ENCODE data around the gene PLPP1.
A peak's percentile ranks its signal among the peaks of the same experiment; 100 is the strongest.

Gene PLPP1

DNA sequence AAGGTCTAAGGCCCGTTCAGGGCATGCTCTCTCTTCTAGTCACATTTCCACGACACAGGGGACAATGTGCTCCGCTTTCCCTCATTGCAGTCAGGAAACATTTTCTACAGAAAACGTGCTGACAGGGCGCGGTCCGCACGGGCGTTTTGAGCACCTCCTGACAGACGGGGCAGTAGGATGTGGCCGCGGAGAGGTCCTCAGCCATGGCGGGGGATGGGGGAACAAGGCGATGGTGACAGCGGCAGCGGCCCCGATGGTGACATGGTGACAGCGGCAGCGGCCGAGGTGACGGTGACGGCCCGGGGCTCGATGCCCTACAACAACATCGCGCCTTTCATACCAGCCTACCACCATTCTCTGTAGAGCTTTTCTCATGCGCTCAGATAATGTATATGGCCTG, 4.1 kb downstream of the PLPP1 start:
- no peaks in the 10 kb centered on the region for H3K27me3 ChIP-seq (ENCODE audit: control insufficient read depth in 2 of 2, insufficient read depth in 2 of 2, low read length in 2 of 2)
- no peaks in the 10 kb centered on the region for H3K36me3 ChIP-seq (ENCODE audit: control insufficient read depth in 2 of 2, insufficient read depth in 2 of 2, low read length in 2 of 2)
- no peak overlapping the region for H3K9ac ChIP-seq (ENCODE audit: low read depth in 1 of 2, low read length in 2 of 2)
- peak overlapping the region in 1 of 2 donors; percentile 13 for H3K27ac ChIP-seq (ENCODE audit: low read depth in 2 of 2, low read length in 2 of 2)
- no peaks in the 10 kb centered on the region for H3K9me3 ChIP-seq (ENCODE audit: control insufficient read depth in 2 of 2, low read length in 2 of 2)
- peak overlapping the region in 1 of 2 donors; percentile 46 for H3K4me3 ChIP-seq (ENCODE audit: low read length in 2 of 2)
- H3K4me1 ChIP-seq (ENCODE audit: control insufficient read depth in 2 of 2, insufficient read depth in 2 of 2, low read length in 2 of 2) = peaks cover 9 to 16% of the 10 kb centered on the region in 2 donors

DNA sequence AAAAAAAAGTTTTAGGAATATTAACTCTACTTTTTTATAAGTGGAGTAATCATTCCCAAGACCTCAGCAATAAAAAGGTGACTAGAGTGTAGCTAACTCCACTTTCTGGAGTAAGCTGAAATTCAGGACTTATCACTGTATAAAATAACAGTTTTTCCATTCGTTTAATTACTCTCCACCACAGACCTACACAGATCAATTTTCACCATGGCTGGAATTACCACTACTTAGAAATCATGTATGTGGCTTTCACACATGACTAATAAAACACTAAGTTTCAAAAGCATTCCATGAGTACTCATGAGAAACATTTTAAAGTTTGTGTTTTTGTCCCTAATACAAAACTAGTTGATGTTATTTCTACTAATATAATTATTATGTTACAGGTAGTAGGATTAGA, 9.9 kb downstream of the PLPP1 start:
- H3K9me3 ChIP-seq (ENCODE audit: control insufficient read depth in 2 of 2, low read length in 2 of 2) = no peaks in the 10 kb centered on the region
- H3K4me1 ChIP-seq (ENCODE audit: control insufficient read depth in 2 of 2, insufficient read depth in 2 of 2, low read length in 2 of 2) = peaks cover 7 to 23% of the 10 kb centered on the region in 2 donors
- H3K9ac ChIP-seq (ENCODE audit: low read depth in 1 of 2, low read length in 2 of 2) = no peak overlapping the region
- no peaks in the 10 kb centered on the region for H3K27me3 ChIP-seq (ENCODE audit: control insufficient read depth in 2 of 2, insufficient read depth in 2 of 2, low read length in 2 of 2)
- H3K36me3 ChIP-seq (ENCODE audit: control insufficient read depth in 2 of 2, insufficient read depth in 2 of 2, low read length in 2 of 2) = no peaks in the 10 kb centered on the region
- no peak overlapping the region for H3K4me3 ChIP-seq (ENCODE audit: low read length in 2 of 2)
- H3K27ac ChIP-seq (ENCODE audit: low read depth in 2 of 2, low read length in 2 of 2) = no peak overlapping the region

DNA sequence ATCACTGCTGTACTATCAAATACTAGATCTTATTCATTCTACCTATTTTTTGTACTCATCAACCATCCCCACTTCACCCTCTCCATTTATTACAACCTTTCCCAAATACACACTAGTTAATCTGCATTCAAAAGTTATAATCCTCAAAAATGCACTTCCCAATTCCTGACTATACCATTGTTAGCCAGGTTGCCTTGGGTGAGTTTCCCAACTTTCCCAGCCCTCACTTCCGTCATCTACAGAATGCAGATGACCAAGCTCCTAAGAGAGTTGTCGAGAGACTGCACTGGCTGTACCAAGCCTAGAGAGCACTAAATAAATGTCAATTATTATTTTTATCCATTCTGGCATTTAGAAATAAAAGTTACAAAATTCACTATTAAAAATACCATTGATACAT, 11.5 kb downstream of the PLPP1 start:
- Histone ChIP-seq H3K27ac (ENCODE audit: low read depth in 2 of 2, low read length in 2 of 2) (no peak overlapping the region), H3K4me1 (ENCODE audit: control insufficient read depth in 2 of 2, insufficient read depth in 2 of 2, low read length in 2 of 2) (peaks cover 16 to 37% of the 10 kb centered on the region in 2 donors), H3K4me3 (ENCODE audit: low read length in 2 of 2) (no peak overlapping the region), H3K27me3 (ENCODE audit: control insufficient read depth in 2 of 2, insufficient read depth in 2 of 2, low read length in 2 of 2) (no peaks in the 10 kb centered on the region), H3K9me3 (ENCODE audit: control insufficient read depth in 2 of 2, low read length in 2 of 2) (no peaks in the 10 kb centered on the region), H3K36me3 (ENCODE audit: control insufficient read depth in 2 of 2, insufficient read depth in 2 of 2, low read length in 2 of 2) (no peaks in the 10 kb centered on the region), H3K9ac (ENCODE audit: low read depth in 1 of 2, low read length in 2 of 2) (no peak overlapping the region)

DNA sequence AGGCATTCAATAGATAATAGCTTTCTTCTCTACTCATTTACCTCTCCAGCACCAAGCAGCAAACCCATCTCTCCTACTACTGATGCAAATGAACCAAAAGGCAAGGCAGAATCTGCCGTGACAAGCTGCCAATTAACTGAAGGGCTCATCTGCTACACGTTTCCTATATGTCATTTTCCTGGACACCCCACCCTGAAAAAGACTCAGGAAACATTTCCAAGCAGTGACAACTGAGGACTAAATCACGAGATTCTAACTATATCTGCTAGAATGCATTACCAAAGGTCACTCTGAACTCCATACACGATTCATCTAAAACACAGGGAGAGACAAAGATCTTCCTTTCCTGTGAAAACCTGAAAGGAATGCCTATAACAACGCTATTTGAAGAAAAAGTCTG, 12.9 kb downstream of the PLPP1 start:
- no peaks in the 10 kb centered on the region for H3K36me3 ChIP-seq (ENCODE audit: control insufficient read depth in 2 of 2, insufficient read depth in 2 of 2, low read length in 2 of 2)
- peaks cover 26 to 51% of the 10 kb centered on the region in 2 donors for H3K4me1 ChIP-seq (ENCODE audit: control insufficient read depth in 2 of 2, insufficient read depth in 2 of 2, low read length in 2 of 2)
- no peak overlapping the region for H3K4me3 ChIP-seq (ENCODE audit: low read length in 2 of 2)
- H3K27ac ChIP-seq (ENCODE audit: low read depth in 2 of 2, low read length in 2 of 2) = peak overlapping the region; percentile 38 to 54
- no peaks in the 10 kb centered on the region for H3K27me3 ChIP-seq (ENCODE audit: control insufficient read depth in 2 of 2, insufficient read depth in 2 of 2, low read length in 2 of 2)
- H3K9me3 ChIP-seq (ENCODE audit: control insufficient read depth in 2 of 2, low read length in 2 of 2) = no peaks in the 10 kb centered on the region
- peak overlapping the region in 1 of 2 donors; percentile 3 for H3K9ac ChIP-seq (ENCODE audit: low read depth in 1 of 2, low read length in 2 of 2)

DNA sequence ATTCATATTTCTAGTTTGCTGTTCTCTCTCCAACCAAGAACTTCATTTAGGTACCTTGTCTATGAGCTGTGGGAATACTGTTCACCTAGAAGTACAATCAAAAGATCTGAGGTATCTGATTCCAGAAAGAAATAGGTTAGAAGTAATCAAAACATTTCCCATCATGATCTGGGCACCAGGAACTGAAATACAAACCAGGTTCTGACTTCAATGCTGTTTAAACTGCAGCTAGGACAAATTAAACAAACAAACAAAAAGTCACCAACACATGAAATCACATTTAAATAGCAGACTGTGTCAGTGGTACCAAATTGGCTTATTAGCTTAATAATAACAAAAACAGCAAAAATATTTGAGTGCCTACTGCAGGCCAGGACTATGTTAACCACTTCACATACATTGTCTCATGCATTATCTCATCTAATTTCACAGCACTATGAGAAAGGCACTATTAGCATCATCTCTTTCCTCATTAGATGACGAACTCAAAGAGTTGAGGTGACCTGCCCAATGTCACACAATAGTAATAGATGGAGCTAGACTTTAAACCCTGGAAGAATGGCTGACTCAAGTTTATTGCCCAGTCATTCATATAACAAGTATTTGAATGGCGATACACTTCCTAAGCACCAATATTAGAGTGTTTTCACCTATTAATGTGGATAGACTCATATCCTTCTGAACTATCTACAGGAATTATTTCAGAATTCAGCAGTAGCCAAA, 14.5 kb downstream of the PLPP1 start:
- peaks cover 33 to 58% of the 10 kb centered on the region in 2 donors for H3K4me1 ChIP-seq (ENCODE audit: control insufficient read depth in 2 of 2, insufficient read depth in 2 of 2, low read length in 2 of 2)
- H3K27ac ChIP-seq (ENCODE audit: low read depth in 2 of 2, low read length in 2 of 2) = peak overlapping the region; percentile 52 to 78
- H3K27me3 ChIP-seq (ENCODE audit: control insufficient read depth in 2 of 2, insufficient read depth in 2 of 2, low read length in 2 of 2) = no peaks in the 10 kb centered on the region
- H3K36me3 ChIP-seq (ENCODE audit: control insufficient read depth in 2 of 2, insufficient read depth in 2 of 2, low read length in 2 of 2) = no peaks in the 10 kb centered on the region
- H3K9ac ChIP-seq (ENCODE audit: low read depth in 1 of 2, low read length in 2 of 2) = peak overlapping the region in 1 of 2 donors; percentile 28
- H3K9me3 ChIP-seq (ENCODE audit: control insufficient read depth in 2 of 2, low read length in 2 of 2) = no peaks in the 10 kb centered on the region
- no peak overlapping the region for H3K4me3 ChIP-seq (ENCODE audit: low read length in 2 of 2)

DNA sequence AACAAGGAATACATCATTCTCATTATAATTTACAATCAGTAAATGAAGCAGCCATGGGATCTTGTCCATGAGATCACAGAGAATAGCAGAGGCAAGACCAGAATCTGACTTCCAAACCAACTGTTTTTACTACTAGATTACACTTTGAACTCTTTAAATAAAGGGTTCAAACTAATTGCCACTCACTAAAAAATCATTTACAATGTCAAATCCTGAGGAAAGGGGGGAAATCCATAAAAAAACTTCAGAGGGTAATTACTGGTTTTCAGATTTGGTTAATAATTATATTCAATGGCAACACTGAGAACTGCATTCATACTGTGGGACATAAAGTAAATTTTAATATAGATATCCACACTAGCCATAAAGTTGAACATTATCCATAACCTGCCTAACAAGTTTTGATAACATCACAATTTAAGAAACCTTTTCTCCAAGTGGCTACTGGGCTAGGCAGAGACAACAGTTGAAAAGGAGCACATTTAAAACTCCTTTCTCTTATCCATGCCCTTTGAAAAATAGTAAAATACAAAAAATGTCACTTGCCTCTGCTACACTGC, 15.9 kb downstream of the PLPP1 start:
- Histone ChIP-seq H3K9ac (ENCODE audit: low read depth in 1 of 2, low read length in 2 of 2) (no peak overlapping the region), H3K27ac (ENCODE audit: low read depth in 2 of 2, low read length in 2 of 2) (peak overlapping the region; percentile 70 to 89), H3K9me3 (ENCODE audit: control insufficient read depth in 2 of 2, low read length in 2 of 2) (no peaks in the 10 kb centered on the region), H3K27me3 (ENCODE audit: control insufficient read depth in 2 of 2, insufficient read depth in 2 of 2, low read length in 2 of 2) (no peaks in the 10 kb centered on the region), H3K36me3 (ENCODE audit: control insufficient read depth in 2 of 2, insufficient read depth in 2 of 2, low read length in 2 of 2) (no peaks in the 10 kb centered on the region), H3K4me1 (ENCODE audit: control insufficient read depth in 2 of 2, insufficient read depth in 2 of 2, low read length in 2 of 2) (peaks cover 35 to 66% of the 10 kb centered on the region in 2 donors), H3K4me3 (ENCODE audit: low read length in 2 of 2) (peak overlapping the region in 1 of 2 donors; percentile 2)

DNA sequence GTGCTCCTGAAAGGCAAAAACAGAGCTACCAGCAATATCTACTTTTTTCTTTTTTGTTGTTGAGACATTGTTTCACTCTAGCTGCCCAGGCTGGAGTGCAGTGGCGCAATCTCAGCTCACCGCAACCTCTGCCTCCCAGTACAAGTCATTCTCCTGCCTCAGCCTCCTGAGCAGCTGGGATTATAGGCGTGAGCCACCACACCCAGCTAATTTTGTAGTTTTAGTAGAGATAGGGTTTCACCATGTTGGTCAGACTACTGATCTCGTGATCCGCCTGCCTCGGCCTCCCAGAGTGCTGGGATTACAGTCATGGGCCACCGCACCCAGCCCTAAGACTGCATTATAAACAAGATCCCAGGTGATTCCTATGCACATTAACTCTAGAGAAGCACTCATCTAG, 17.0 kb downstream of the PLPP1 start:
- H3K27ac ChIP-seq (ENCODE audit: low read depth in 2 of 2, low read length in 2 of 2) = peak overlapping the region; percentile 70 to 89
- peaks cover 35 to 71% of the 10 kb centered on the region in 2 donors for H3K4me1 ChIP-seq (ENCODE audit: control insufficient read depth in 2 of 2, insufficient read depth in 2 of 2, low read length in 2 of 2)
- no peaks in the 10 kb centered on the region for H3K27me3 ChIP-seq (ENCODE audit: control insufficient read depth in 2 of 2, insufficient read depth in 2 of 2, low read length in 2 of 2)
- no peaks in the 10 kb centered on the region for H3K9me3 ChIP-seq (ENCODE audit: control insufficient read depth in 2 of 2, low read length in 2 of 2)
- H3K4me3 ChIP-seq (ENCODE audit: low read length in 2 of 2) = peak overlapping the region in 1 of 2 donors; percentile 23
- peak overlapping the region in 1 of 2 donors; percentile 53 for H3K9ac ChIP-seq (ENCODE audit: low read depth in 1 of 2, low read length in 2 of 2)
- H3K36me3 ChIP-seq (ENCODE audit: control insufficient read depth in 2 of 2, insufficient read depth in 2 of 2, low read length in 2 of 2) = no peaks in the 10 kb centered on the region

DNA sequence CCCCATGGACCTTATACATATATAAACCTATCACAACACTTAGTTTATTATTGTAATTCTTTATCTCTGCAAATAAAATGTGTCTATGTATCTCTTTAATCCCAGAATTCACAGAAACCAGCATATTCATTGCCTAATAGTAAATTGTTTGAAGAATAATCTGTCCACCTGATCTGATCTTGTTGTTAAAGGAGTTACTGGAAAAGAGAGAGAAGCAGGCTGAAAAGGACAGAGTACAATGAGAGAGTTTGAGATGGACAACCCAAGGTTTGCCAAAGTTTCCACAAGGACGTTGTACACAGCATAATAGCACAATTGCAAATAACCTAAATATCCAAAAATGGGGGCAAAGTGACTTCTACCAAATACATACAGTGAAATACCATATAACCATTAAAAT, 23.8 kb downstream of the PLPP1 start:
- Histone ChIP-seq H3K4me3 (ENCODE audit: low read length in 2 of 2) (no peak overlapping the region), H3K27ac (ENCODE audit: low read depth in 2 of 2, low read length in 2 of 2) (peak overlapping the region; percentile 67 to 75), H3K36me3 (ENCODE audit: control insufficient read depth in 2 of 2, insufficient read depth in 2 of 2, low read length in 2 of 2) (no peaks in the 10 kb centered on the region), H3K4me1 (ENCODE audit: control insufficient read depth in 2 of 2, insufficient read depth in 2 of 2, low read length in 2 of 2) (peaks cover 31 to 49% of the 10 kb centered on the region in 2 donors), H3K27me3 (ENCODE audit: control insufficient read depth in 2 of 2, insufficient read depth in 2 of 2, low read length in 2 of 2) (no peaks in the 10 kb centered on the region), H3K9me3 (ENCODE audit: control insufficient read depth in 2 of 2, low read length in 2 of 2) (no peaks in the 10 kb centered on the region), H3K9ac (ENCODE audit: low read depth in 1 of 2, low read length in 2 of 2) (no peak overlapping the region)

DNA sequence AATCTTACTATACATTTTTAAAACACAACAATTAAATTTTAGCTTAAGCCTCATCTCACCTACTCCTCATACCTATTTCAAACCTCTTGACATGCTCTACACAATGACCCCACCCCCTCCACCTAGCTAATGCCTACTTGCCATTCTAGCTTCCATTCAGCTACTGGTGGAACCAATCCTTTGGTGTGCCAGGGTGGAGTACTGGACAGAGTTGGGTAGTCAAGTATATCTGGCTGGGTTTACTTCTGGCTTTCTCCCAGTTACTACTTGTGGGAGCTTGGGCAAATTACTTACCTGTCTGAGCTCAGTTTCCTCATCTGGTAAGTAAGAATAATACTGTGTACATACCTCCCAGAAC, 24.3 kb downstream of the PLPP1 start:
- H3K9ac ChIP-seq (ENCODE audit: low read depth in 1 of 2, low read length in 2 of 2) = no peak overlapping the region
- peak overlapping the region; percentile 20 to 48 for H3K4me3 ChIP-seq (ENCODE audit: low read length in 2 of 2)

DNA sequence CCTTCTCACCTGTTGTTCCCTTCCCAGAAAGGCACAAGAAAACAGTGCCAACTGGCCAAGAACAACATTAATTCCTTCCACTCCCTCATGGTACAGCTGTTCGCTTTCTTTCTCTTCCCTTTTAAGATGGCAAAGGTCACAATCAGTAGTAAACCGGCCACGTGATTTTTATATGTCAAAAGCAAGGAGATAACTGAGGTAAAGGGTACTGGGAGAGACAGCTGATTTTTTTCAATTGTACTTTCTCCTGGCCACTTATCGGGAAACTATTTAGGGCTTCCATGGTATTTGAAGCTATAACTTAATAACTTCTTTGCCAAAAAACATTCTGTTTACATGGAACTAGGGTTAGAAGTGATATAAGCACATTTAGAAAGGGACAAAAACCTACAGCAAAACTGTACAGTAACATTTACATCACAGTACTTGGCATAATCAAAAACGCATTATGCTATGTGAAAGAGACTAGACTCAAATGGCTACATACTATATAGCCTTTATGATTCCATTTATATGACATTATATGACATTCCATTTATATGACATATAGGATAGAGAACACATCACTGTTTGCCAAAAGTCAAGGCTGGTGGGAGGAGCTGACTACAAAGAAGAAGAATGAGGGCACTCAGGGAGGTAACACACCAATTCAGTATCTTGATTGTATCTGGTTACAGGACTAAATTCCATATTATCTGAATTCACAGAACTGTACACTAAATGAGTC, 24.8 kb downstream of the PLPP1 start:
- H3K27ac ChIP-seq (ENCODE audit: low read depth in 2 of 2, low read length in 2 of 2) = peak overlapping the region; percentile 67 to 75
- H3K36me3 ChIP-seq (ENCODE audit: control insufficient read depth in 2 of 2, insufficient read depth in 2 of 2, low read length in 2 of 2) = no peaks in the 10 kb centered on the region
- peak overlapping the region; percentile 26 to 40 for H3K4me3 ChIP-seq (ENCODE audit: low read length in 2 of 2)
- peaks cover 22 to 41% of the 10 kb centered on the region in 2 donors for H3K4me1 ChIP-seq (ENCODE audit: control insufficient read depth in 2 of 2, insufficient read depth in 2 of 2, low read length in 2 of 2)
- no peaks in the 10 kb centered on the region for H3K9me3 ChIP-seq (ENCODE audit: control insufficient read depth in 2 of 2, low read length in 2 of 2)
- H3K9ac ChIP-seq (ENCODE audit: low read depth in 1 of 2, low read length in 2 of 2) = no peak overlapping the region
- H3K27me3 ChIP-seq (ENCODE audit: control insufficient read depth in 2 of 2, insufficient read depth in 2 of 2, low read length in 2 of 2) = no peaks in the 10 kb centered on the region

More for the DNA sequence above, 24.3 kb downstream of the PLPP1 start:
- Histone ChIP-seq H3K9me3 (ENCODE audit: control insufficient read depth in 2 of 2, low read length in 2 of 2) (no peaks in the 10 kb centered on the region), H3K36me3 (ENCODE audit: control insufficient read depth in 2 of 2, insufficient read depth in 2 of 2, low read length in 2 of 2) (no peaks in the 10 kb centered on the region), H3K4me1 (ENCODE audit: control insufficient read depth in 2 of 2, insufficient read depth in 2 of 2, low read length in 2 of 2) (peaks cover 26 to 44% of the 10 kb centered on the region in 2 donors), H3K27ac (ENCODE audit: low read depth in 2 of 2, low read length in 2 of 2) (peak overlapping the region; percentile 67 to 75), H3K27me3 (ENCODE audit: control insufficient read depth in 2 of 2, insufficient read depth in 2 of 2, low read length in 2 of 2) (no peaks in the 10 kb centered on the region)
